Astrocyte (in vitro differentiated cells and primary cell): ENCODE measurements around the gene EOGT.

Experiments
- EZH2 ChIP-seq: IDR thresholded peaks from 2 replicates; pipeline ENCODE4 v1.6.1; 2012; ENCODE audit warnings: mild to moderate bottlenecking, low read length, inconsistent platforms; ENCODE audit not compliant: insufficient read depth
- TF ChIP-seq, protein P1 (sequence below): IDR thresholded peaks from 2 replicates; pipeline ENCODE4 v1.5.1; 2011; ENCODE audit warnings: low read depth, mild to moderate bottlenecking, inconsistent platforms, low read length, moderate library complexity; ENCODE audit not compliant: insufficient read depth

DNA sequence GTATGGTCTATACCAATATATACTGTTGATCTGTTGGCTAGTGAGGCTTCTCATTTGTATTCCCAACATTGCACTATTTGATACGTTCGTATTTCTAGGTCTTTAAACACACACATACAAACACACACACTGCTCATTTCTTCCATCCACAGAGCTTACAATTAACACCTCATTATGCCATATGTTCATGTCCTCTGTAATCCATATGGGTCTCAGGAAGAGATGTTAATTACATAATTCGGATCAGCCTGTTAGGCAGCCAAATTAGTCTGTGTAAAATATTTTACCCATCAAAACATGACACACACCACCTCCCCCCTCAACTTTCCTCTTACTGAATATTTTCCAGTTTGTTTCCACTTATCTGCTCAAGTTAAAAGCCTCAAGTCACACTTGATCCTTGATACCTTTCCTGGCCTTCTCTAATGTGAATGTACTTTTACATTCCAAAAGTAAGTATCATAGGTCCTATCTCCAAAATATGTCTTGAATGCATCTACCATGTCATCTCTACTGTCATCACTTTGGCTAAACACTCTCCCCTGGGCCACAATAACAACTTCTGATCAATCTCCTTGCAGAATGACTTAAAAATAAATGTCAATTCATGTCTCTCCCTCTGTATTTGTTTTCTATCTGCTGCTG lies 28.2 kb downstream of the EOGT start:
- TF ChIP-seq EZH2: no peak
- TF ChIP-seq, protein P1, sequence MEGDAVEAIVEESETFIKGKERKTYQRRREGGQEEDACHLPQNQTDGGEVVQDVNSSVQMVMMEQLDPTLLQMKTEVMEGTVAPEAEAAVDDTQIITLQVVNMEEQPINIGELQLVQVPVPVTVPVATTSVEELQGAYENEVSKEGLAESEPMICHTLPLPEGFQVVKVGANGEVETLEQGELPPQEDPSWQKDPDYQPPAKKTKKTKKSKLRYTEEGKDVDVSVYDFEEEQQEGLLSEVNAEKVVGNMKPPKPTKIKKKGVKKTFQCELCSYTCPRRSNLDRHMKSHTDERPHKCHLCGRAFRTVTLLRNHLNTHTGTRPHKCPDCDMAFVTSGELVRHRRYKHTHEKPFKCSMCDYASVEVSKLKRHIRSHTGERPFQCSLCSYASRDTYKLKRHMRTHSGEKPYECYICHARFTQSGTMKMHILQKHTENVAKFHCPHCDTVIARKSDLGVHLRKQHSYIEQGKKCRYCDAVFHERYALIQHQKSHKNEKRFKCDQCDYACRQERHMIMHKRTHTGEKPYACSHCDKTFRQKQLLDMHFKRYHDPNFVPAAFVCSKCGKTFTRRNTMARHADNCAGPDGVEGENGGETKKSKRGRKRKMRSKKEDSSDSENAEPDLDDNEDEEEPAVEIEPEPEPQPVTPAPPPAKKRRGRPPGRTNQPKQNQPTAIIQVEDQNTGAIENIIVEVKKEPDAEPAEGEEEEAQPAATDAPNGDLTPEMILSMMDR: no peak
